ENCODE measurements around the gene KSR2. TPM values are rescaled to one million over a fixed set of nuclear protein-coding genes. Genes with fewer than 3 reads are reported as not detected.

KSR2 gene
- total and polyA plus RNA-seq, 2 of the 4 experiments (the other 2 are of a cell fraction), result not detected

DNA sequence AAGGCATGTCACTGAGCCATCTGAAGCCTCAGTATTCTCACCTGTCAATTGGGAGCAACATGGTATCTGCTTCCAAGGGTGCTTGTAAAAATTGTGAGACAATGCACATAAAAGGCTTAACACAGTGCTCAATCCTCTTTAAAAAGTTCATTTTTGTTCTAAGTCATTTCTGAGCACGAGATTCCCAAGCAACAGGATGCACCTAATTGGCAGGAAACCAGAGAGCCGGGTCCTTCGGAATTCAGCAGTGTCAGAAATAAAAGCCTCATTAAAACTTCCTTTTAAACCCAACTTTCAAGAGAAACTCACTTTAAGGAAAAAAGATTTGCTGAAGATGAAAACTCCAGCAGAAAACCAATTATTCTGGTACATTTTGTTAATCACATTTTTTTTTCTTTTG is 494.9 kb downstream of the KSR2 start:
- H3K4me2 ChIP-seq (ENCODE audit: low read depth, low read length), result no peak overlapping the region
- no peak overlapping the region for H3K56ac ChIP-seq (ENCODE audit: extremely low read depth, insufficient read depth, low read length)
- dilution Hi-C loops (cut with HindIII; ENCODE audit: low sequenced_read_pairs, unreplicated experiment) (no loop called here), in situ Hi-C loops (cut with MboI; ENCODE audit: low sequenced_read_pairs) (no loop called here), intact Hi-C loops (cut with micrococcal nuclease) (no loop called here)
- no peaks in the 10 kb centered on the region for H4K20me1 ChIP-seq (ENCODE audit: insufficient read depth, low read length)
- ATAC-seq (ENCODE audit: low read depth) (no peak), DNase-seq (no peak)
- H4K91ac ChIP-seq (ENCODE audit: insufficient read depth, low read depth, low read length), result no peak overlapping the region
- no peak overlapping the region for H2BK5ac ChIP-seq (ENCODE audit: low read depth, low read length, poor library complexity, severe bottlenecking)
- POLR2A ChIA-PET (ENCODE audit: unreplicated experiment), result no interaction called here
- H3K27ac ChIP-seq (ENCODE audit: insufficient read depth, low read length), result no peak overlapping the region
- H3K27me3 ChIP-seq (ENCODE audit: control insufficient read depth, insufficient read depth, low read length), result no peaks in the 10 kb centered on the region
- CTCF ChIA-PET, result no interaction called here
- H2BK20ac ChIP-seq (ENCODE audit: low read depth, low read length), result no peak overlapping the region
- H4K8ac ChIP-seq (ENCODE audit: low read depth in 2 of 2, low read length in 2 of 2), result no peak overlapping the region
- H2AK9ac ChIP-seq (replicated peaks; ENCODE audit: low read depth, low read length, poor library complexity), result no peak overlapping the region
- H2AFZ ChIP-seq (replicated peaks; ENCODE audit: low read length, poor library complexity), result no peak overlapping the region
- H2BK120ac ChIP-seq (ENCODE audit: low read depth, low read length), result no peak overlapping the region
- H3K4me3 ChIP-seq (ENCODE audit: insufficient read depth, low read depth, low read length), result no peak overlapping the region
- BruUV-seq (replicated peaks), result no TSS peak
- TF ChIP-seq RFX5 (IDR thresholded peaks at IDR 0.05; ENCODE audit: low read depth, low read length) (no peak), CHD1 (IDR thresholded peaks at IDR 0.05; ENCODE audit: low read depth, low read length) (no peak), MAFK (IDR thresholded peaks at IDR 0.05; ENCODE audit: low read depth, low read length) (no peak), POLR2A (IDR thresholded peaks at IDR 0.05; ENCODE audit: low read depth, low read length) (no peak), MAZ (IDR thresholded peaks at IDR 0.05; ENCODE audit: borderline replicate concordance, low read depth, low read length) (no peak), MXI1 (IDR thresholded peaks at IDR 0.05; ENCODE audit: borderline replicate concordance, low read depth, low read length) (no peak), RCOR1 (IDR thresholded peaks at IDR 0.05; ENCODE audit: insufficient replicate concordance, low read length) (no peak), RAD21 (IDR thresholded peaks at IDR 0.05; ENCODE audit: low read length) (no peak), BHLHE40 (IDR thresholded peaks at IDR 0.05; ENCODE audit: low read depth, low read length) (no peak), SMC3 (IDR thresholded peaks at IDR 0.05; ENCODE audit: low read depth, low read length) (no peak), NFE2L2 (IDR thresholded peaks at IDR 0.05; ENCODE audit: low read depth, low read length) (no peak), FOS (IDR thresholded peaks at IDR 0.05; ENCODE audit: low read depth, low read length) (no peak), CEBPB (IDR thresholded peaks at IDR 0.05; ENCODE audit: low read depth, low read length) (no peak)
- TF ChIP-seq, protein P1, sequence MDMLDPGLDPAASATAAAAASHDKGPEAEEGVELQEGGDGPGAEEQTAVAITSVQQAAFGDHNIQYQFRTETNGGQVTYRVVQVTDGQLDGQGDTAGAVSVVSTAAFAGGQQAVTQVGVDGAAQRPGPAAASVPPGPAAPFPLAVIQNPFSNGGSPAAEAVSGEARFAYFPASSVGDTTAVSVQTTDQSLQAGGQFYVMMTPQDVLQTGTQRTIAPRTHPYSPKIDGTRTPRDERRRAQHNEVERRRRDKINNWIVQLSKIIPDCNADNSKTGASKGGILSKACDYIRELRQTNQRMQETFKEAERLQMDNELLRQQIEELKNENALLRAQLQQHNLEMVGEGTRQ (IDR thresholded peaks at IDR 0.05; ENCODE audit: low read depth, low read length), result no peak
- TF ChIP-seq, protein P2, sequence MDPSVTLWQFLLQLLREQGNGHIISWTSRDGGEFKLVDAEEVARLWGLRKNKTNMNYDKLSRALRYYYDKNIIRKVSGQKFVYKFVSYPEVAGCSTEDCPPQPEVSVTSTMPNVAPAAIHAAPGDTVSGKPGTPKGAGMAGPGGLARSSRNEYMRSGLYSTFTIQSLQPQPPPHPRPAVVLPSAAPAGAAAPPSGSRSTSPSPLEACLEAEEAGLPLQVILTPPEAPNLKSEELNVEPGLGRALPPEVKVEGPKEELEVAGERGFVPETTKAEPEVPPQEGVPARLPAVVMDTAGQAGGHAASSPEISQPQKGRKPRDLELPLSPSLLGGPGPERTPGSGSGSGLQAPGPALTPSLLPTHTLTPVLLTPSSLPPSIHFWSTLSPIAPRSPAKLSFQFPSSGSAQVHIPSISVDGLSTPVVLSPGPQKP (IDR thresholded peaks at IDR 0.05; ENCODE audit: borderline replicate concordance, low read depth, low read length), result no peak
- TF ChIP-seq, protein P3, sequence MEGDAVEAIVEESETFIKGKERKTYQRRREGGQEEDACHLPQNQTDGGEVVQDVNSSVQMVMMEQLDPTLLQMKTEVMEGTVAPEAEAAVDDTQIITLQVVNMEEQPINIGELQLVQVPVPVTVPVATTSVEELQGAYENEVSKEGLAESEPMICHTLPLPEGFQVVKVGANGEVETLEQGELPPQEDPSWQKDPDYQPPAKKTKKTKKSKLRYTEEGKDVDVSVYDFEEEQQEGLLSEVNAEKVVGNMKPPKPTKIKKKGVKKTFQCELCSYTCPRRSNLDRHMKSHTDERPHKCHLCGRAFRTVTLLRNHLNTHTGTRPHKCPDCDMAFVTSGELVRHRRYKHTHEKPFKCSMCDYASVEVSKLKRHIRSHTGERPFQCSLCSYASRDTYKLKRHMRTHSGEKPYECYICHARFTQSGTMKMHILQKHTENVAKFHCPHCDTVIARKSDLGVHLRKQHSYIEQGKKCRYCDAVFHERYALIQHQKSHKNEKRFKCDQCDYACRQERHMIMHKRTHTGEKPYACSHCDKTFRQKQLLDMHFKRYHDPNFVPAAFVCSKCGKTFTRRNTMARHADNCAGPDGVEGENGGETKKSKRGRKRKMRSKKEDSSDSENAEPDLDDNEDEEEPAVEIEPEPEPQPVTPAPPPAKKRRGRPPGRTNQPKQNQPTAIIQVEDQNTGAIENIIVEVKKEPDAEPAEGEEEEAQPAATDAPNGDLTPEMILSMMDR (conservative IDR thresholded peaks at IDR 0.05; ENCODE audit: low read depth, low read length), result no peak
- WGBS, 2 experiments (ENCODE audit: extremely low coverage in 2 of 2, insufficient read length in 1 of 2), result no CpG with 5 or more reads among the region's 3 CpGs
- H4K5ac ChIP-seq (ENCODE audit: low read depth, low read length), result no peak overlapping the region
- H3K14ac ChIP-seq (replicated peaks; ENCODE audit: low read depth, low read length), result no peak overlapping the region
- H3K9ac ChIP-seq (ENCODE audit: low read depth, low read length), result no peak overlapping the region
- H3K36me3 ChIP-seq (ENCODE audit: control insufficient read depth, insufficient read depth, low read length), result no peaks in the 10 kb centered on the region
- no peaks in the 10 kb centered on the region for H3K9me1 ChIP-seq (ENCODE audit: insufficient read depth, low read length)
- no peak overlapping the region for H3K4ac ChIP-seq (ENCODE audit: low read depth, low read length)
- no peak overlapping the region for H3K23ac ChIP-seq (ENCODE audit: low read depth, low read length)
- no peak overlapping the region for H2BK15ac ChIP-seq (ENCODE audit: low read depth, low read length)
- no peaks in the 10 kb centered on the region for H3K79me1 ChIP-seq (ENCODE audit: low read depth in 1 of 2, low read length in 2 of 2)
- H3K18ac ChIP-seq (ENCODE audit: low read depth, low read length), result no peak overlapping the region
- H3K9me3 ChIP-seq (ENCODE audit: control insufficient read depth, insufficient read depth, low read length), result peaks cover 27% of the 10 kb centered on the region
- H2AK5ac ChIP-seq (ENCODE audit: low read depth, low read length), result no peak overlapping the region
- H3K4me1 ChIP-seq (ENCODE audit: control insufficient read depth, insufficient read depth, low read length), result no peaks in the 10 kb centered on the region

All from IMR-90 (cell line).